Activated B cell treated with CpG ODN at 0.5 μM for 24 hours (primary cell): ENCODE results near the gene NAV1. TPM values are rescaled to one million over a fixed set of nuclear protein-coding genes. Genes with fewer than 3 reads are reported as not detected.

Experiments used
- ATAC-seq: fragments of 200-7000 bp; cut with Tn5 transposase; one replicate; pipeline ENCODE4 v1.10.0; 2021; ENCODE audit warnings: low read depth, mild to moderate bottlenecking, moderate library complexity
- CTCF ChIA-PET: fragments of 350-600 bp; sonication (Branson Sonifier 250); formaldehyde crosslinking; loops from one replicate; lab custom pipeline; 2021; ENCODE audit warnings: antibody characterized with exemption; lab: Charles Lee
- POLR2A ChIA-PET: fragments of 350-600 bp; sonication (Branson Sonifier 250); formaldehyde crosslinking; loops from one replicate; lab custom pipeline; 2021; ENCODE audit warnings: antibody characterized with exemption; lab: Charles Lee
- DNase-seq: peaks from one replicate; pipeline ENCODE4 v3.0.0; 2022
- H3K27ac Mint-ChIP-seq: one replicate; pipeline ENCODE4 v1.8.0; 2020; ENCODE audit warnings: mixed read lengths
- H3K27me3 Mint-ChIP-seq: one replicate; pipeline ENCODE4 v1.8.0; 2021; ENCODE audit warnings: mixed read lengths
- H3K36me3 Mint-ChIP-seq: one replicate; pipeline ENCODE4 v1.8.0; 2021; ENCODE audit warnings: low read depth, mixed read lengths
- H3K4me1 Mint-ChIP-seq: one replicate; pipeline ENCODE4 v1.8.0; 2021; ENCODE audit warnings: mixed read lengths
- H3K4me3 Mint-ChIP-seq: one replicate; pipeline ENCODE4 v1.8.0; 2020; ENCODE audit warnings: mild to moderate bottlenecking, mixed read lengths
- H3K9me3 Mint-ChIP-seq: one replicate; pipeline ENCODE4 v1.8.0; 2020; ENCODE audit warnings: mixed read lengths
- intact Hi-C: fragments of 100-400 bp; cut with micrococcal nuclease; formaldehyde crosslinking; loops from one replicate; pipeline ENCODE4 v1.15.1; 2024
- total RNA-seq: library from RNA; stranded (reverse); gene quantifications from 2 replicates; pipeline ENCODE4 v1.2.3, GENCODE V29; 2022
- TF ChIP-seq, protein P1 (sequence below): fragments of 200-600 bp; IDR thresholded peaks from one replicate; pipeline ENCODE4 v1.8.0; 2022; ENCODE audit warnings: antibody characterized with exemption, mild to moderate bottlenecking

The NAV1 gene
- total RNA-seq, 1 donor from 2014 or later, result 2.0 TPM

DNA sequence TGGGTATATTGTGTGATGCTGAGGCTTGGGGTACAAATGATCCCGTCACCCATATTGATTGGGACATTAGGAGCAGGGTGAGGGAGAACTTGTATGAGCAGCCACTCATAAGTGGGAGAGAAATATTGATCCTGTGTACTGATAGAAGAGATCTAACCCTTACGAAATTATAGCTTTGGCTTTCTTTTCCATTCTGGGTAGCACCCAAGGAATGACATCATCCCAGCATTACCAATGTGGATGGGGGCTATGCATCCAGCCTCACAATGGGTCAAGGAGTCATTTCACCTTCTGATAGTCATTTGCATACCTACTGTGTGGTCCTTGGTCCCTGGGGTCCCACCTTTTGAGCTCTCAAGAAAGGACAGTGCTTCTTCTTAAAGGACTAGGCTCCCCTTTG lies 1.9 kb upstream of the NAV1 start:
- H3K27ac Mint-ChIP-seq, result no peak overlapping the region
- no peaks in the 10 kb centered on the region for H3K9me3 Mint-ChIP-seq
- intact Hi-C loops, result no loop called here
- TF ChIP-seq, protein P1, sequence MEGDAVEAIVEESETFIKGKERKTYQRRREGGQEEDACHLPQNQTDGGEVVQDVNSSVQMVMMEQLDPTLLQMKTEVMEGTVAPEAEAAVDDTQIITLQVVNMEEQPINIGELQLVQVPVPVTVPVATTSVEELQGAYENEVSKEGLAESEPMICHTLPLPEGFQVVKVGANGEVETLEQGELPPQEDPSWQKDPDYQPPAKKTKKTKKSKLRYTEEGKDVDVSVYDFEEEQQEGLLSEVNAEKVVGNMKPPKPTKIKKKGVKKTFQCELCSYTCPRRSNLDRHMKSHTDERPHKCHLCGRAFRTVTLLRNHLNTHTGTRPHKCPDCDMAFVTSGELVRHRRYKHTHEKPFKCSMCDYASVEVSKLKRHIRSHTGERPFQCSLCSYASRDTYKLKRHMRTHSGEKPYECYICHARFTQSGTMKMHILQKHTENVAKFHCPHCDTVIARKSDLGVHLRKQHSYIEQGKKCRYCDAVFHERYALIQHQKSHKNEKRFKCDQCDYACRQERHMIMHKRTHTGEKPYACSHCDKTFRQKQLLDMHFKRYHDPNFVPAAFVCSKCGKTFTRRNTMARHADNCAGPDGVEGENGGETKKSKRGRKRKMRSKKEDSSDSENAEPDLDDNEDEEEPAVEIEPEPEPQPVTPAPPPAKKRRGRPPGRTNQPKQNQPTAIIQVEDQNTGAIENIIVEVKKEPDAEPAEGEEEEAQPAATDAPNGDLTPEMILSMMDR, result no peak
- H3K4me1 Mint-ChIP-seq, result peaks cover 28% of the 10 kb centered on the region
- H3K4me3 Mint-ChIP-seq, result no peak overlapping the region
- ATAC-seq (no peak), DNase-seq (no peak)
- peaks cover 45% of the 10 kb centered on the region for H3K27me3 Mint-ChIP-seq
- H3K36me3 Mint-ChIP-seq, result peaks cover 2% of the 10 kb centered on the region
- ChIA-PET CTCF (interaction anchor here (0.9 kb wide), 1 partner anchor 24 kb away, joined by 3 read pairs; no protein-coding TSS in a partner anchor), POLR2A (no interaction called here)

DNA sequence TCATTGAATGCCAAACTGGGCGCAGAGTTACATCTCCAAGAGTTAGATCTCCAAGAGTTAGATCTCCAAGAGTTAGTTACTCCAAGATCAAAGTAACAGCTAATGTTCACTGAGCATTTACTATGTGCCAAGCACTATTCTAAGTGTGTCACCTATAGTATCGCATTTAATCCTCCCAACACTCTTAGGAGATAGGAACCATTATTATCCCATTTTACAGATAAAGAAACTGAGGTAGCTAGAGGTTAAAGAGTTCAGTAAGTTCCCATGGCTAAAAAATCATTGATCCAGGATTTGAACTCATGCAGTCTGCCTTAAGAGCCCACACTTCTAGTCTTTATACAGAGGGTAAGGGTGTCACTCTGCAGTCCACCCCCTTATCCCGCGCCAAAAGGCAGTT lies 1.5 kb upstream of the NAV1 start:
- TF ChIP-seq, protein P1, result no peak
- ChIA-PET POLR2A (no interaction called here), CTCF (interaction anchor here (0.9 kb wide), 1 partner anchor 25 kb away, joined by 3 read pairs; no protein-coding TSS in a partner anchor)
- no peaks in the 10 kb centered on the region for H3K9me3 Mint-ChIP-seq
- H3K36me3 Mint-ChIP-seq, result peaks cover 2% of the 10 kb centered on the region
- peaks cover 28% of the 10 kb centered on the region for H3K4me1 Mint-ChIP-seq
- ATAC-seq (no peak), DNase-seq (no peak)
- H3K27me3 Mint-ChIP-seq, result peaks cover 42% of the 10 kb centered on the region
- no peak overlapping the region for H3K27ac Mint-ChIP-seq
- H3K4me3 Mint-ChIP-seq, result no peak overlapping the region
- intact Hi-C loops, result no loop called here

DNA sequence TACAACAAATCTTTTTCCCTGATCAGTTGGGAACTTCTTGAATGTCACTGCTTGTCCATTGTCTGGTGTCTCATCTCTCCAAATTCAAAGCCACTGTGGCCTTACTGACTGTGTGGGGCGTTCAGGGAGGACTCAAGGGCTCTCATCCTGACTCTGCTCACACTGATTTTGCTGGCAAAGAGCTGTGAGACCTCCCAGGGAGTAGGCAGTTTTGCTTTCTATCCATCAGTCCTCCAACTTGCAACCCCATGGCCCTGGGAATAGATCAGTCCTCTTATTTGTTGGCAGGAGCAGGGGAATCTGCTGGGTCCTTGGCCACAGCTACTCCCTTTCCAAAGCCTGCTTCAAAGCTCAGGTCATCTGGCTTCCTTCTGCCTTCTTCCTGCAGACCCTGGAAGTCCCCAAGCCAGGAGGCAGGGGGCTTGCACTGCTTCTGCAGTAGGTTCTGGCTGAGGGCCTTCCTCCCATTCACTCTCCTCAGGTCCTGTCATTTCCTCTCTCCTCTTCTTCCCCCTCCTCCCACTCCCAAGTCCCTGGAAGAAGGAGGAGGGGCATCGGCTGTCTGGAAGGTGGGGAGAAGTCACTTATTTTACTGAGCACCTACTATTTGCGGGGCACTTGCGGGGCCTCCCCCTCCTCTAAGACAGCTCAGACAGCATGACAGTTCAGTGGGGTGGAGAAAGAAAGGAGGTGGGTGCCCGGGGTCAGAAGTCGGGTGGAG lies 876 bp upstream of the NAV1 start:
- no peaks in the 10 kb centered on the region for H3K36me3 Mint-ChIP-seq
- TF ChIP-seq, protein P1, result no peak
- H3K4me3 Mint-ChIP-seq, result peak overlapping the region; percentile 76
- intact Hi-C loops, result no loop called here
- CTCF ChIA-PET, result interaction anchor here (0.9 kb wide), 1 partner anchor 25 kb away, joined by 3 read pairs; no protein-coding TSS in a partner anchor
- POLR2A ChIA-PET, result no interaction called here
- H3K27ac Mint-ChIP-seq, result no peak overlapping the region
- ATAC-seq (no peak), DNase-seq (no peak)
- H3K27me3 Mint-ChIP-seq, result peaks cover 44% of the 10 kb centered on the region
- H3K4me1 Mint-ChIP-seq, result peaks cover 28% of the 10 kb centered on the region
- peaks cover 2% of the 10 kb centered on the region for H3K9me3 Mint-ChIP-seq

DNA sequence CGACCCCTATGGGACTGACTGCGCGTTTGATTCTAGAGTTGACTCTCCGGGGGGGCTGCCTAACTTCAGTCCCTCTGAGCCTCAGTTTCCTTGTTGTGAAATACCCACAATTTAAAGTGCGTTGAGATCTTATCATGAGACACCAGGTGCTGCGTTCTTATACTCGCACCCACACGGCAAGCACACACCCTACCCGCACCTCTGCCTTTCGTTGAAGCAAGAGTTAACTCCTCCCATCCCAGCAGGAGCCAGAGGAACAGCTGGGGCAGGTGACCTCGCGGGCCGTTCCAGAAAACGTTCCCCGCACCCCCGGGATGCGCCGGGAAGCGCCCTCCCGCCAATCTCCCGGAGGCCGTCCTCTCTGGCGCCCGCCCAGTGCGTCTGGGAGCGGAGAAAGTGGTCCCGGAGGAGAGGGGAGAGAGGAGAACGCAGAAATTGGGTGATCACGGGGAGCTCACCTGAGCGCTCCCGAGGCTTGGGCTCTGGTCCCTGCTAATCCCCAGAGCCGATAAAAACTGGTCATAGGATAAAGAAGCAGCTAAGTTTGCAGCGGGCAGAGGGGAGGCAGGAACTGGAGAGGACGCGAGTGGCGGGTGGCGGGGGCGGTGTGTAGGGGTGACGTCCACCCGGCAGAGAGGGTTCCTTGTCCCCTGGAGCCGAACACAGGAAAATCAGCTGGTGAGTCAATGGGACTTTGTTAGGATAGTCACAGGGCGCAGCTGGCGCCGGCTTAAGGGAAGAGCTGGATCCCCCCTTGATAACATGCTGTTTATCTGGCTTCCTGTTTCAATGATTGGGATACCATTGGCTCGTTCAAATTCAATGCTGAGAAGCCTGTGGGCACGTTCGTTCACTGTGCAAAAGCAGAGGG lies 869 bp downstream of the NAV1 start:
- Mint-ChIP-seq H3K36me3 (no peaks in the 10 kb centered on the region), H3K27me3 (peaks cover 49% of the 10 kb centered on the region), H3K4me1 (peaks cover 28% of the 10 kb centered on the region), H3K27ac (no peak overlapping the region), H3K9me3 (peaks cover 2% of the 10 kb centered on the region), H3K4me3 (peak overlapping the region; percentile 79)
- intact Hi-C loops, result no loop called here
- TF ChIP-seq, protein P1, result no peak
- no peak for ATAC-seq
- ChIA-PET POLR2A (no interaction called here), CTCF (interaction anchor here (2.3 kb wide), 1 partner anchor 10 kb away, joined by 8 read pairs; no protein-coding TSS in a partner anchor)
- DNase-seq, result no peak
